ENCODE data around the gene GRID1.

The GRID1 gene

DNA sequence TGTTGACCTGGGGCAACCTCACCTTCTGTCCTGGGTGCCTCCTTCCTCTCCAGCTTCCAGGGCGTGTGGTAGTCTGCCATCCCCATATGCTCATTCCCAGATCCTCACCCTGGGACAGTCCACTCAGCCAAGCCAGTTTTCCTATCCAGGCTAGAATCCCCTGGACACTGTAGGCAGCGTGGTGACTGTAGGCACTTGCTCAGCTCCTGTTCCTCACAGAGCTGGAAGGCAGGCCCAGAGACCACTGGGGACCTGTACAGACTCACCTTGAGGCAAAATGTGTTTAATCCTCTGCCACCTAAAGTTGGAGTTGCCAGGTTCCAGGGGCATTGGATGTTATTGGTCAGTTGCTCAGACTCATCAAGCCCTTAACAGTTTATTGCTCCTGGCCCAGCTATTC, 2.4 kb upstream of the GRID1 start:
- no peaks in the 10 kb centered on the region for H3K9me3 ChIP-seq (ENCODE audit: low read depth, low read length)
- no peaks in the 10 kb centered on the region for H3K36me3 ChIP-seq (ENCODE audit: insufficient read depth, low read length)
- TF ChIP-seq FOXP2 (optimal IDR thresholded peaks at IDR 0.05; ENCODE audit: control extremely low read depth, extremely low read length, insufficient read depth), result no peak
- no peak for TF ChIP-seq POLR2AphosphoS5 (IDR thresholded peaks at IDR 0.05; ENCODE audit: borderline replicate concordance, low read depth, low read length)
- TF ChIP-seq EZH2 (IDR thresholded peaks at IDR 0.05), result no peak
- H3K27ac ChIP-seq, result no peak overlapping the region
- no peak for DNase-seq (ENCODE audit: low read depth, low spot score)
- H3K9ac ChIP-seq (ENCODE audit: insufficient read length), result no peak overlapping the region
- no peak overlapping the region for H3K4me3 ChIP-seq

DNA sequence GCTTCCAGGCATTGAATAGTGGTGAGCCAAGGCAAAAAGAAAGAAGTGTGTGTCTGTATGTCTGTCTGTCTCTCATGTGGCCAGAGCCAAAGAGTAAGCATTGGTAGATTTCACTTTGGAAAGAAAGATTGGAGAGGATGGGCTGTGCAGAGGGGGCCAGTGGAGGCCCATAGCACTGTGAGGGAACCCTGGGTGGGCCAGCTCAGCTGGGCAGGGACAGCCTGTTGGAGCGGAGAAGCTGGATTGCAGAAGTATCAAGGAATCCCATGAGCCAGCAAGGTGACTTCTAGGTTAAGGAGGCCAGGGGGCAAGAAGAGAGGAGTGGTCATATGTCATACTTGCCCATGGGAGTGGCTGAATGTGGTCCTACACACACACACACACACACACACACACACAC, 1.5 kb upstream of the GRID1 start:
- Histone ChIP-seq H3K9me3 (ENCODE audit: low read depth, low read length) (no peaks in the 10 kb centered on the region), H3K36me3 (ENCODE audit: insufficient read depth, low read length) (no peaks in the 10 kb centered on the region), H3K9ac (ENCODE audit: insufficient read length) (no peak overlapping the region), H3K27ac (no peak overlapping the region), H3K4me3 (no peak overlapping the region)
- no peak for TF ChIP-seq POLR2AphosphoS5 (IDR thresholded peaks at IDR 0.05; ENCODE audit: borderline replicate concordance, low read depth, low read length)
- no peak for DNase-seq (ENCODE audit: low read depth, low spot score)

DNA sequence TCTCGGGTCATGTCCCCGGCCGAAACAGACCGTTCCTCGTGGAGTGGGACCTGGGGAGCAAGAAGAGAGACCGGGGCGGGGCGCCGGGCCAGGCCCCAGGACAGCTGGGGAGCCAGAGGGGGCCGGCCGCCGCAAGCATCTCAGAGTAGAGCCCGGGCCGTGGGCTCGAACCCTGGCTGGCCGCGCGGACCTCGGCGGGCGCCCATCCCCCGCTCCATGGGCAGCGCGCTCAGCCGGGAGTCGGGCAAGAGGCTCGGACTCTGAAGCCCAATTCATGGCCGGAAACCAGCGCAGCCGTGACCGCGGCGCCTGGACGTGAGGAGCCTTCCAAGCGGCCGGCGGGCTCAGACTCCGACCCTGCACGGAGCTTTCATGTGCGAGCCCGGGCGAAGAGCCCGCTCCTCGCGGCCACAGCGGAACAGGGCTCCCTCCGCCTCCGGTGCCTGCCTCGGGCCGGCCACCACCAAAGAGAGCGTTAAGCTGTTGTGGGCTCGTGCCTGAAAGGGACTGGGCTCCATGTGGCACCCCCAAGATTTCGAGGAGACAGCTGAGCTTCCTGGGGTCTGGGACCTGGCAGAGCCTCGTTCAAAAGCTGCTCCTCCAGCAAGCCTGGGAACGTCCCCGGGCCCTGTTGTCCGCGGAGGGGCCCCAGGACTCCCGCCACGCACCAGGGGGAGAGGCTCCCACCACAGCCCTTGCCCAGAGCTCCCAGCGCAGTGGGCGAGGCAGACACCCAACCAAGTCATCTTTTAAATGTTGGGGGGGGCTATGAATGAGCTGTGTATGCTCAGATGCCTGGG, 757 bp upstream of the GRID1 start:
- no peak overlapping the region for H3K9ac ChIP-seq (ENCODE audit: insufficient read length)
- no peaks in the 10 kb centered on the region for H3K9me3 ChIP-seq (ENCODE audit: low read depth, low read length)
- no peak overlapping the region for H3K27ac ChIP-seq
- no peaks in the 10 kb centered on the region for H3K36me3 ChIP-seq (ENCODE audit: insufficient read depth, low read length)
- DNase-seq (ENCODE audit: low read depth, low spot score), result no peak
- 0 out of 2 replicates have a peak overlapping the region, but pooled peaks have one; percentile 28 for H3K4me3 ChIP-seq
- no peak for TF ChIP-seq POLR2AphosphoS5 (IDR thresholded peaks at IDR 0.05; ENCODE audit: borderline replicate concordance, low read depth, low read length)
- TF ChIP-seq FOXP2 (optimal IDR thresholded peaks at IDR 0.05; ENCODE audit: control extremely low read depth, extremely low read length, insufficient read depth), result no peak
- TF ChIP-seq EZH2 (IDR thresholded peaks at IDR 0.05), result no peak

DNA sequence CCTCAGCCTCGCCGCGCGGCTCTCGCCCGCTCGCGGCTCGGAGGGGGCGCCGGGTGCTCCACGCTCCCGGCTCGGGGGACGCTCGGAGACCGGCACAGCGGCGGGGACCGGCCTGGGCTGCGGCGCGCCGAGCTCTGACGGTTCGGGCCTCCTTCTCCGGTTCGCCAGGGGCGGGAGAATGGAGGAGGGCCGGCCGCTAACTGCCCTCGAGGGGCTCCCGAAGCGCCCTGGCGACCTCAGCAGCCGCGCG, 232 bp upstream of the GRID1 start:
- H3K9ac ChIP-seq (ENCODE audit: insufficient read length), result no peak overlapping the region
- DNase-seq (ENCODE audit: low read depth, low spot score), result no peak

DNA sequence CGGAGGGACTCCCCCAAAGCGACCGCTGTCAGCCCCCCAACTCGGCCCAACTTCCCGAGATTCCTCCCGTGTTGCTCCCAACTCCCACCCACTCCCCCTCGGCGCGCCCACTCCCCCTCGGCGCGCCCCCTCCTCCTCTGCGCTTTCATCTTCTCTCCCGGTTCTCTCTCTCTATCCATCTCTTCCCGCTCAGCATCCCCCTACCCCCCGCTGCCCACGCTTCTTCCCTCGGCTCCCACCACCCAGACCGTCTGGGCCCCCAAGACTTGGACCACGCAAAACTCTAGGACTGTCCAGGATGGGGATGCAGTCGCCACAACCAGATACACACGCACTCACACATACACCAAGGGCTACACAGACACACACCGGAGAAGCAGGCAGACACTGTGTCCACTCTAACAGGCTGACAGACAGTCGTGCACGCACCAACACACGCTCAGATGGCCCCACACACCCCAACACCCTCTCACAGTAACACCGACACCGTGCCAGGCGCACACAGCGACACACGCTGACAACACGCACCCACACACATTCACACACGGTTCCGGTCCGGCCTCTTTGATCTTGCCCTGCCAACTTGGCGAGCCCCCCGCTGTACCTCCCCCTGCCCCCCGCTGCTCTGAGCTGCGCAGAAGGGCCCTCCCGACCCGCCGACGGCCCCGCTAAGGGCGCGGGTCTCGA, 1.1 kb downstream of the GRID1 start:
- Histone ChIP-seq H3K36me3 (ENCODE audit: insufficient read depth, low read length) (no peaks in the 10 kb centered on the region), H3K9ac (ENCODE audit: insufficient read length) (no peak overlapping the region), H3K9me3 (ENCODE audit: low read depth, low read length) (no peaks in the 10 kb centered on the region), H3K27ac (no peak overlapping the region), H3K4me3 (no peak overlapping the region)
- no peak for DNase-seq (ENCODE audit: low read depth, low spot score)
- TF ChIP-seq FOXP2 (optimal IDR thresholded peaks at IDR 0.05; ENCODE audit: control extremely low read depth, extremely low read length, insufficient read depth), result no peak
- TF ChIP-seq POLR2AphosphoS5 (IDR thresholded peaks at IDR 0.05; ENCODE audit: borderline replicate concordance, low read depth, low read length), result no peak
- TF ChIP-seq EZH2 (IDR thresholded peaks at IDR 0.05), result no peak

More for the DNA sequence above, 232 bp upstream of the GRID1 start:
- TF ChIP-seq POLR2AphosphoS5 (IDR thresholded peaks at IDR 0.05; ENCODE audit: borderline replicate concordance, low read depth, low read length), result no peak
- TF ChIP-seq EZH2 (IDR thresholded peaks at IDR 0.05), result no peak
- TF ChIP-seq FOXP2 (optimal IDR thresholded peaks at IDR 0.05; ENCODE audit: control extremely low read depth, extremely low read length, insufficient read depth), result no peak
- Histone ChIP-seq H3K36me3 (ENCODE audit: insufficient read depth, low read length) (no peaks in the 10 kb centered on the region), H3K9me3 (ENCODE audit: low read depth, low read length) (no peaks in the 10 kb centered on the region), H3K27ac (no peak overlapping the region), H3K4me3 (0 out of 2 replicates have a peak overlapping the region, but pooled peaks have one; percentile 28)

DNA sequence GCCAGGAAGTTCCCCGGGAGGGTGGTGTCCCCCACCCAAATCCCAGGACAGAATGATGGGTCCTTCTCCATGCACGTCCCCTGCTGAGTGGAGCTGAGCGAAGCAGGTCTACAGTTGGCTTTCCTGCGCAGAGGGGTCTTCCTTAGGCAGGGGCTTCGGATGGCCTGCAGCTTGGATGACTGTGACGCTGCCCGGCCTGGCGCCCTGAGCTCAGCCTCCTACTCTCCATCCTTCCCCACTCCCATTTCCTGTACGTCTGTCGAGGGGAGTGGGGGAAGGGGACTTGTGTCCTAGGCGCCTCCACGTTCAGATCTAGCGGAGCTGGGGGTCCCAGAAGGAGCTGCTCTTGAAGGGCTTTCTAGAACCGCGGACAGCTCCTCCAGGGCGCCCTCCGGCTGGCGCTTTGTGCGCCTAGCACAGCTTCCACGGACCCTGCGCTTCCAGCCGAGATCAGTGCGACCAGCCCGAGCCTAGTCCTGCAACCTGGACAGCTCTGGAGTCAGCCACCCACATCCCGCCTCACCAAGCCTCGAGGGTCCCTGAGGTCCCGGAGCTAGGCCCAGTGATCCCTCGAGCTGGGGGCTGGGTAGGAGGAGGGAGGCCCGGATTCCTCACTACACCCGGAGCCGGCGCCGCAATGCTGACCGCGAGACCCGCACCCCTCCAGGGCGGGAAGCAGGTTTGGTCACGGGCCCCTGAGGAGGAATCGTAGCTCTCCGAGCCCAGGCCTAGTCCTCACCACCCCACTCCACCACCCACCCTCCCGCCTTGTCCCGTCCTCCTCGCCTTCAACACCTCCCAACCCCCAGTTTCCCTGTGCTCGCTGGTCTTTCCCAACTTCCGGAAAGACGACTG, 1.9 kb downstream of the GRID1 start:
- Histone ChIP-seq H3K9ac (ENCODE audit: insufficient read length) (no peak overlapping the region), H3K4me3 (no peak overlapping the region), H3K36me3 (ENCODE audit: insufficient read depth, low read length) (no peaks in the 10 kb centered on the region), H3K27ac (no peak overlapping the region), H3K9me3 (ENCODE audit: low read depth, low read length) (no peaks in the 10 kb centered on the region)
- TF ChIP-seq EZH2 (IDR thresholded peaks at IDR 0.05) (no peak), FOXP2 (optimal IDR thresholded peaks at IDR 0.05; ENCODE audit: control extremely low read depth, extremely low read length, insufficient read depth) (no peak), POLR2AphosphoS5 (IDR thresholded peaks at IDR 0.05; ENCODE audit: borderline replicate concordance, low read depth, low read length) (no peak)
- no peak for DNase-seq (ENCODE audit: low read depth, low spot score)

DNA sequence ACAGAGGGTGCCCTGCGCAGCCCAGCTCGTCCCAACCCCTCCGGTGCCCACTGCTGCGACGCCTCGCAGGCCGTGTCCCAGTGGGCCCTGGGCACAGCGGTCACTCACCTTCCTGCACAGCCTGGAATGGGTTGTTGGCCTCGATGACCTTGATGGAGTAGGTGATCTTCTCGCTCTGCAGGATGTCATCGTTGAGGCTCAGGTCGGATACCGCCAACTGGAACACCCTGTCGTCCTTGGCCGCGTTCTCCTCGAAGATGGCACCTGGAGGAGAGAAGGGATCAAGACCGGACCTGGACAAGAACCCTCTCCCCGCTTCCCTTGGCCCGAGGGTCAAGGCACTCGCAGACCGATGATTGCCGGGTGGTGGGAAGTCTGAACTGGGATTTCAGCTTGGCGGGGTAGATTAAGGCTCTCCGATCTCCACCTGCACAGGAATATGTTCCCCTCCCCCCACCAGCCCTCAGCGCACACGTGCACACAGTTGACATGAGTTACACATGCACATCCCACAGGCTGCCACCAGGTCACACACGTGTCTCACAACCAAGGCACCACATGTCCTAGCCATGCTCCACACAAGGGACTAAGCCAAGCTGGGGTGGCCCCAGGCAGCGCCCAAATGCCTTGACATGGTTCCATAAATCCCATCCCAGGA, 2.6 kb downstream of the GRID1 start:
- no peak for TF ChIP-seq POLR2AphosphoS5 (IDR thresholded peaks at IDR 0.05; ENCODE audit: borderline replicate concordance, low read depth, low read length)
- TF ChIP-seq EZH2 (IDR thresholded peaks at IDR 0.05), result no peak
- TF ChIP-seq FOXP2 (optimal IDR thresholded peaks at IDR 0.05; ENCODE audit: control extremely low read depth, extremely low read length, insufficient read depth), result no peak
- Histone ChIP-seq H3K27ac (no peak overlapping the region), H3K4me3 (no peak overlapping the region), H3K36me3 (ENCODE audit: insufficient read depth, low read length) (no peaks in the 10 kb centered on the region), H3K9ac (ENCODE audit: insufficient read length) (no peak overlapping the region), H3K9me3 (ENCODE audit: low read depth, low read length) (no peaks in the 10 kb centered on the region)
- no peak for DNase-seq (ENCODE audit: low read depth, low spot score)
